MM.1S (cell line): ENCODE results near the gene CHRM4.

Source experiments
- EZH2 ChIP-seq: fragments of 300-600 bp; sonication (generic); optimal IDR thresholded peaks from 2 replicates; pipeline ENCODE3; 2017; ENCODE audit warnings: low read depth, mild to moderate bottlenecking, antibody characterized with exemption, low read length, mixed read lengths
- TF ChIP-seq, protein P1 (sequence below): fragments of 300-600 bp; sonication (generic); IDR thresholded peaks from 2 replicates; pipeline ENCODE4 v1.5.1; 2016; ENCODE audit warnings: antibody characterized with exemption, low read length, mixed read lengths

DNA sequence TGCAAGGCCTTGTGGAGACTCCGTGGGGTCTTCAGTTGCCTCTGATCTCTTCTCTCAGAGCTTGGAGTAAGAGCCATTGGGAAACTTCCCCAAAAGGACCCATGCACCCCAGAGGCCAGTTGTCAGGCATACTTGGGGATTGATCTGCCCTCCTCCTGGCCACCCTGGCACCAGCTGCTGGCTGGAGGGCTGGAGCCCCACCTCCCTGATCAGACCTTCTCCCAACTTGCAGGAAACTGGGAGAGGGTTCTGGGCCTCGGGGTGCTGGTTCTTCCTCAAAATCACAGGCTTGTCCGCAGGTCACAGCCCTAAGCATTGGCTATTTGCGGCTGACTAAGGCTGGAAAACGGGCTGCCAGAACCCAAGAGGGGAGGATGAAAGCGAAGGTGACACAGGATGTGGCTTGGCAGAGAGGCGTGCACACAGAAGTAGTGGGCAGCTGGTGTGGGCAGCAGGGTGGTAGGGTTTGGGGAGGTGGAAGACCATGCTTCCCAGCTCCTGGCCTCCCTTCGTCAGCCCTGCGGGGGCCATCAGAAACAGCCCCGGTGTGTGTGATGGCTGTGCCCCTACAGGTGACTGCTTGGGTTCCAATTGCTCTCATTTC lies 45.6 kb downstream of the CHRM4 start:
- TF ChIP-seq, protein P1, sequence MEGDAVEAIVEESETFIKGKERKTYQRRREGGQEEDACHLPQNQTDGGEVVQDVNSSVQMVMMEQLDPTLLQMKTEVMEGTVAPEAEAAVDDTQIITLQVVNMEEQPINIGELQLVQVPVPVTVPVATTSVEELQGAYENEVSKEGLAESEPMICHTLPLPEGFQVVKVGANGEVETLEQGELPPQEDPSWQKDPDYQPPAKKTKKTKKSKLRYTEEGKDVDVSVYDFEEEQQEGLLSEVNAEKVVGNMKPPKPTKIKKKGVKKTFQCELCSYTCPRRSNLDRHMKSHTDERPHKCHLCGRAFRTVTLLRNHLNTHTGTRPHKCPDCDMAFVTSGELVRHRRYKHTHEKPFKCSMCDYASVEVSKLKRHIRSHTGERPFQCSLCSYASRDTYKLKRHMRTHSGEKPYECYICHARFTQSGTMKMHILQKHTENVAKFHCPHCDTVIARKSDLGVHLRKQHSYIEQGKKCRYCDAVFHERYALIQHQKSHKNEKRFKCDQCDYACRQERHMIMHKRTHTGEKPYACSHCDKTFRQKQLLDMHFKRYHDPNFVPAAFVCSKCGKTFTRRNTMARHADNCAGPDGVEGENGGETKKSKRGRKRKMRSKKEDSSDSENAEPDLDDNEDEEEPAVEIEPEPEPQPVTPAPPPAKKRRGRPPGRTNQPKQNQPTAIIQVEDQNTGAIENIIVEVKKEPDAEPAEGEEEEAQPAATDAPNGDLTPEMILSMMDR, result no peak
- no peak for TF ChIP-seq EZH2
